ENCODE results near the gene MAB21L2.
A peak's percentile ranks its signal among the peaks of the same experiment; 100 is the strongest.
"Not testable (repeated sequence)": the region's sequence is repeated elsewhere in the genome, so short reads cannot be mapped to it uniquely, and the experiment has no call there.

MAB21L2 gene

DNA sequence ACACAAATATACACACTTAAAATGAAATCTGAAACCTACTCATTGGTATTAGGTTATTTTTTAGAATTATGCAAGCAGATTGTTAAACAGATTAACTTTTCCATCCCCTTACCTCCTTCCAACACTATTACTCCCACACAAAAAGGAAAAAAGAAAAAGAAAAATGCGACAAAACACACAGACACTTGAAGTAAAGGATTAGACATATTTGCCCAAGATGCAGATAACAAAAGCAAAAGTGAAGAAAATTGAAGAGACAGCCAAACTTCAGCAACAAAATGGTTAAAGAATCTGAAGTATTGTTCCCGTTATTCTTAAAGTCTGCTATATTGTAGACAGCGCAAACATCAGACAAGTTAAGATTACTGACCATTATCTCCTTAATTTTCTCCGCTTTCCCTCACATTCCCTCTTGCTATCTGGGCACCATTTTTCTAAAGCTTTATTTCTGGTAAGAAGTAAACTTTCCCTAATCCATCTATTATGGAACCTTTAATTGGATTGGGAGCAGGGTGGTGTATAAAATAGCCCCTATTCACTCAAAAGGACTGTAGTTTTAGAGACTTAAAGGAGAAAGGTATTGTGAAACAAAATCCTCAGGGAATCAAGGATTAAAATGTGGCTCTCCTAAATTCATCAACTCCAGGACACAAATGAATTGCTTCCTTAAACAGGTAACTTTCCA lies 34.7 kb upstream of the MAB21L2 start:
- Histone ChIP-seq H3K27ac (ENCODE audit: low read depth, low read length) (no peak overlapping the region), H3K9me3 (ENCODE audit: insufficient read depth, low read depth, low read length) (no peaks in the 10 kb centered on the region), H2BK120ac (ENCODE audit: insufficient read depth, low read length, poor library complexity) (no peak overlapping the region), H2AK5ac (ENCODE audit: low read length) (no peak overlapping the region), H3K14ac (ENCODE audit: low read length) (no peak overlapping the region), H3K79me2 (ENCODE audit: control insufficient read depth, insufficient read depth, low read length, poor library complexity) (no peaks in the 10 kb centered on the region), H3K4me2 (ENCODE audit: low read length) (no peak overlapping the region), H4K91ac (ENCODE audit: low read depth, low read length) (no peak overlapping the region), H3K4me3 (ENCODE audit: low read depth, low read length) (no peak overlapping the region), H2BK5ac (ENCODE audit: low read depth, low read length, poor library complexity) (no peak overlapping the region), H3K9ac (ENCODE audit: low read length) (no peak overlapping the region), H4K12ac (ENCODE audit: low read depth, low read length) (no peak overlapping the region), H3K36me3 (ENCODE audit: control insufficient read depth in 1 of 2, insufficient read depth in 2 of 2, low read length in 2 of 2) (no peaks in the 10 kb centered on the region), H2BK12ac (ENCODE audit: low read length) (no peak overlapping the region), H3K27me3 (ENCODE audit: insufficient read depth, low read length) (no peaks in the 10 kb centered on the region), H3K18ac (ENCODE audit: low read length) (no peak overlapping the region), H4K8ac (ENCODE audit: low read depth, low read length) (no peak overlapping the region), H3K23ac (ENCODE audit: low read length) (no peak overlapping the region), H2AFZ (ENCODE audit: insufficient read depth, low read length, poor library complexity) (no peak overlapping the region), H3K4ac (ENCODE audit: low read depth, low read length) (no peak overlapping the region), H3K79me1 (ENCODE audit: low read length) (no peaks in the 10 kb centered on the region), H3K4me1 (ENCODE audit: control insufficient read depth in 1 of 2, insufficient read depth in 2 of 2, low read length in 2 of 2) (no peaks in the 10 kb centered on the region)
- DNase-seq, result no peak
- WGBS (ENCODE audit: extremely low coverage, insufficient coverage, insufficient read length), result no CpG with 5 or more reads among the region's 4 CpGs

DNA sequence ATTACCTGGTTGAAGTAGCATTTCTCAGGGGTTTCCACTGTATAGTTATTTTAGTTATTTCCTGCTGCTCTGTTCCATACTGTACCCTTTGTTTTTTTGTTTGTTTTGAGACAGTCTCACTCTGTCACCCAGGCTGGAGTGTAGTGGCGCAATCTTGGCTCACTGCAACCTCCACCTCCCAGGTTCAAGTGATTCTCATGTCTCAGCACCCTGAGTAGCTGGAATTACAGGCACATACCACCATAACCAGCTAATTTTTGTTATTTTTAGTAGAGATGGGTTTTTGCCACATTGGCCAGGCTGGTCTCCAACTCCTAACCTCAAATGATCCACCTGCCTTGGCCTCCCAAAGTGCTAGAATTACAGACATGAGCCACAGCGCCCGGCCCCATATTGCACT lies 24.1 kb upstream of the MAB21L2 start:
- not testable (repeated sequence) for H3K14ac ChIP-seq (ENCODE audit: low read length); H4K91ac ChIP-seq (ENCODE audit: low read depth, low read length); H3K27ac ChIP-seq (ENCODE audit: low read depth, low read length); H3K4ac ChIP-seq (ENCODE audit: low read depth, low read length); H3K36me3 ChIP-seq (ENCODE audit: control insufficient read depth in 1 of 2, insufficient read depth in 2 of 2, low read length in 2 of 2); H4K8ac ChIP-seq (ENCODE audit: low read depth, low read length); H3K27me3 ChIP-seq (ENCODE audit: insufficient read depth, low read length); H3K9ac ChIP-seq (ENCODE audit: low read length); H2BK120ac ChIP-seq (ENCODE audit: insufficient read depth, low read length, poor library complexity); H2BK12ac ChIP-seq (ENCODE audit: low read length); H2BK5ac ChIP-seq (ENCODE audit: low read depth, low read length, poor library complexity); H3K79me1 ChIP-seq (ENCODE audit: low read length); H3K4me1 ChIP-seq (ENCODE audit: control insufficient read depth in 1 of 2, insufficient read depth in 2 of 2, low read length in 2 of 2); H3K4me3 ChIP-seq (ENCODE audit: low read depth, low read length); H3K9me3 ChIP-seq (ENCODE audit: insufficient read depth, low read depth, low read length); H2AFZ ChIP-seq (ENCODE audit: insufficient read depth, low read length, poor library complexity); H3K4me2 ChIP-seq (ENCODE audit: low read length); H4K12ac ChIP-seq (ENCODE audit: low read depth, low read length); H3K79me2 ChIP-seq (ENCODE audit: control insufficient read depth, insufficient read depth, low read length, poor library complexity); H2AK5ac ChIP-seq (ENCODE audit: low read length); H3K23ac ChIP-seq (ENCODE audit: low read length); H3K18ac ChIP-seq (ENCODE audit: low read length)
- WGBS (ENCODE audit: extremely low coverage, insufficient coverage, insufficient read length), result no CpG with 5 or more reads among the region's 3 CpGs
- peak in 1 of 2 donors; percentile 18 for DNase-seq

DNA sequence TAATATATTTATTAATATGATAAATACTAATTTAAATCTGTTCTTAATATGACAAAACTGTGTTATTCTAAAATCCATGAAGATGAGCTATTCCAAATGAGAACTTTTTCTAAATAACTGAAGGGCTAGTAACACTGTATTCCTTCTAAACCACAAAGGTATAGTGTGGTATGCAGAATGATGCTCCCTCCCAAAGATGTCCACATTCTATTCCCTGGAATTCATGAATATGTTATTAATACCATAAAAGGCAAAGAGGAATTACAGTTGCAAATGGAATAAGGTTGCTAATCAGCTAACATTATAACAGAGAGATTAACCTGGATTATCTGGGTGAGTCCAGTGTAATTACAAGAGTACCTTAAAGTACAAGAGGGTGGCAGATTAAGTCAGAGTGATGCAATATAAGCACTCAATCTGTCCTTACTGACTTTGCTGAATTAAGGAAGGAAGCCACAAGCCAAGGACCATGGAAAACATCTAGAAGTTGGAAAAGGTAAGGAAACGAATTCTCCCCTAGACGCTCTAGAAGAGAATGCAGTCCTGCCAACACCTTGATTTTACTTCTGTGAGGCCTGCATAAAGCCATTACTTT lies 20.7 kb upstream of the MAB21L2 start:
- no peak overlapping the region for H4K8ac ChIP-seq (ENCODE audit: low read depth, low read length)
- no peak overlapping the region for H2BK12ac ChIP-seq (ENCODE audit: low read length)

DNA sequence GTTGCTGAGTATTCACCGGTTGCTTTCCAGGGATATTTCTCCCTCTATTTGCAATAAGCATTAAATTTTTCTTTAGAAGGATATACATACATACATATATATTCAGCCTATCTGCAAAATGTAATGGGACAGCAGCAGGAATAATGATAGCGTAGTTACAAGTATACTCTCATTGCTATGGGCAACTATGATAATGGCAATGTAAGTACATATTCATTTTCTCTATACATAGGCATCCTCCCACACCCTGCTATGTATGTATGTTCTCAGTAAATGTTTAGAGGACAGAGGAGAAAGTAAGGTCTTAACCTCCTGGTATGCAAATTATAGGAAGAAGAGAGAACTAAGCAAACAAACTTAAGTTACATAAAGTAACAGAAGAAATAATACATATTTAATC lies 19.7 kb upstream of the MAB21L2 start:
- H4K8ac ChIP-seq (ENCODE audit: low read depth, low read length), result no peak overlapping the region
- H2BK120ac ChIP-seq (ENCODE audit: insufficient read depth, low read length, poor library complexity), result no peak overlapping the region
- no peak overlapping the region for H3K4ac ChIP-seq (ENCODE audit: low read depth, low read length)
- no peak overlapping the region for H2BK5ac ChIP-seq (ENCODE audit: low read depth, low read length, poor library complexity)
- no peak overlapping the region for H3K27ac ChIP-seq (ENCODE audit: low read depth, low read length)
- H3K18ac ChIP-seq (ENCODE audit: low read length), result no peak overlapping the region
- no CpG with 5 or more reads among the region's 2 CpGs for WGBS (ENCODE audit: extremely low coverage, insufficient coverage, insufficient read length)
- no peak overlapping the region for H3K23ac ChIP-seq (ENCODE audit: low read length)
- H3K14ac ChIP-seq (ENCODE audit: low read length), result no peak overlapping the region
- no peaks in the 10 kb centered on the region for H3K4me1 ChIP-seq (ENCODE audit: control insufficient read depth in 1 of 2, insufficient read depth in 2 of 2, low read length in 2 of 2)
- H3K79me2 ChIP-seq (ENCODE audit: control insufficient read depth, insufficient read depth, low read length, poor library complexity), result no peaks in the 10 kb centered on the region
- H2AK5ac ChIP-seq (ENCODE audit: low read length), result no peak overlapping the region
- no peak overlapping the region for H3K9ac ChIP-seq (ENCODE audit: low read length)
- no peak overlapping the region for H3K4me2 ChIP-seq (ENCODE audit: low read length)
- H2AFZ ChIP-seq (ENCODE audit: insufficient read depth, low read length, poor library complexity), result no peak overlapping the region
- DNase-seq, result no peak
- no peaks in the 10 kb centered on the region for H3K27me3 ChIP-seq (ENCODE audit: insufficient read depth, low read length)
- H3K36me3 ChIP-seq (ENCODE audit: control insufficient read depth in 1 of 2, insufficient read depth in 2 of 2, low read length in 2 of 2), result no peaks in the 10 kb centered on the region
- no peak overlapping the region for H4K12ac ChIP-seq (ENCODE audit: low read depth, low read length)
- no peak overlapping the region for H4K91ac ChIP-seq (ENCODE audit: low read depth, low read length)
- H2BK12ac ChIP-seq (ENCODE audit: low read length), result no peak overlapping the region
- no peak overlapping the region for H3K4me3 ChIP-seq (ENCODE audit: low read depth, low read length)
- H3K9me3 ChIP-seq (ENCODE audit: insufficient read depth, low read depth, low read length), result no peaks in the 10 kb centered on the region
- no peaks in the 10 kb centered on the region for H3K79me1 ChIP-seq (ENCODE audit: low read length)

More for the DNA sequence above, 20.7 kb upstream of the MAB21L2 start:
- Histone ChIP-seq H3K14ac (ENCODE audit: low read length) (no peak overlapping the region), H3K79me1 (ENCODE audit: low read length) (no peaks in the 10 kb centered on the region), H3K4ac (ENCODE audit: low read depth, low read length) (no peak overlapping the region), H4K12ac (ENCODE audit: low read depth, low read length) (no peak overlapping the region), H3K27me3 (ENCODE audit: insufficient read depth, low read length) (no peaks in the 10 kb centered on the region), H4K91ac (ENCODE audit: low read depth, low read length) (no peak overlapping the region), H3K9me3 (ENCODE audit: insufficient read depth, low read depth, low read length) (no peaks in the 10 kb centered on the region), H3K79me2 (ENCODE audit: control insufficient read depth, insufficient read depth, low read length, poor library complexity) (no peaks in the 10 kb centered on the region), H3K9ac (ENCODE audit: low read length) (no peak overlapping the region), H3K4me3 (ENCODE audit: low read depth, low read length) (no peak overlapping the region), H2BK5ac (ENCODE audit: low read depth, low read length, poor library complexity) (no peak overlapping the region), H3K18ac (ENCODE audit: low read length) (no peak overlapping the region), H2AFZ (ENCODE audit: insufficient read depth, low read length, poor library complexity) (no peak overlapping the region), H3K23ac (ENCODE audit: low read length) (no peak overlapping the region), H3K27ac (ENCODE audit: low read depth, low read length) (no peak overlapping the region), H2AK5ac (ENCODE audit: low read length) (no peak overlapping the region), H3K36me3 (ENCODE audit: control insufficient read depth in 1 of 2, insufficient read depth in 2 of 2, low read length in 2 of 2) (no peaks in the 10 kb centered on the region), H2BK120ac (ENCODE audit: insufficient read depth, low read length, poor library complexity) (no peak overlapping the region), H3K4me2 (ENCODE audit: low read length) (no peak overlapping the region), H3K4me1 (ENCODE audit: control insufficient read depth in 1 of 2, insufficient read depth in 2 of 2, low read length in 2 of 2) (no peaks in the 10 kb centered on the region)
- no CpG with 5 or more reads among the region's 2 CpGs for WGBS (ENCODE audit: extremely low coverage, insufficient coverage, insufficient read length)
- DNase-seq, result no peak
